Astrocyte (in vitro differentiated cells and primary cell): ENCODE data around the gene HNRNPC. TPM values are rescaled to one million over a fixed set of nuclear protein-coding genes. Genes with fewer than 3 reads are reported as not detected.

Source experiments
- DNase-seq: peaks from one replicate; pipeline ENCODE4 v3.0.0-alpha.2; 2010; ENCODE audit warnings: low read depth
- FAIRE-seq: peaks from 2 replicates; lab custom pipeline; 2011; peaks lifted over from hg19 to GRCh38; lab: Jason Lieb, UNC
- H2AFZ ChIP-seq: 2 replicates; pipeline ENCODE4 v1.6.0; 2012; ENCODE audit warnings: low read depth, low read length, inconsistent platforms
- H3K27ac ChIP-seq: 2 replicates; pipeline ENCODE4 v1.5.1; 2011; ENCODE audit warnings: low read depth, low read length, inconsistent platforms
- H3K27me3 ChIP-seq: 2 replicates; pipeline ENCODE4 v1.6.0; 2011; ENCODE audit warnings: low read length, inconsistent platforms; ENCODE audit not compliant: insufficient read depth
- H3K36me3 ChIP-seq: 2 replicates; pipeline ENCODE4 v1.5.1; 2011; ENCODE audit warnings: low read length, inconsistent platforms; ENCODE audit not compliant: insufficient read depth
- H3K4me1 ChIP-seq: 2 replicates; pipeline ENCODE4 v1.5.1; 2011; ENCODE audit warnings: low read length, inconsistent platforms; ENCODE audit not compliant: insufficient read depth
- H3K4me2 ChIP-seq: 2 replicates; pipeline ENCODE4 v1.6.0; 2012; ENCODE audit warnings: low read length, inconsistent platforms
- H3K4me3 ChIP-seq: 2 replicates; pipeline ENCODE4 v1.5.1; 2011; ENCODE audit warnings: low read depth, mild to moderate bottlenecking, low read length, inconsistent platforms; ENCODE audit not compliant: insufficient read depth
- H3K79me2 ChIP-seq: 2 replicates; pipeline ENCODE4 v1.6.0; 2012; ENCODE audit warnings: mild to moderate bottlenecking, low read length, inconsistent platforms; ENCODE audit not compliant: insufficient read depth
- H3K9ac ChIP-seq: 2 replicates; pipeline ENCODE4 v1.6.0; 2012; ENCODE audit warnings: mild to moderate bottlenecking, low read length, inconsistent platforms
- H3K9me3 ChIP-seq: 2 replicates; pipeline ENCODE4 v1.5.1; 2012; ENCODE audit warnings: low read depth, mild to moderate bottlenecking, low read length, inconsistent platforms; ENCODE audit not compliant: insufficient read depth
- H4K20me1 ChIP-seq: 2 replicates; pipeline ENCODE4 v1.6.0; 2012; ENCODE audit warnings: low read length, inconsistent platforms; ENCODE audit not compliant: insufficient read depth
- H3K27ac Mint-ChIP-seq: one replicate; pipeline ENCODE4 v1.8.0; 2021; ENCODE audit warnings: mild to moderate bottlenecking, mixed read lengths; ENCODE audit not compliant: unreplicated experiment
- H3K27me3 Mint-ChIP-seq: one replicate; pipeline ENCODE4 v1.8.0; 2021; ENCODE audit warnings: low read depth, mixed read lengths; ENCODE audit not compliant: unreplicated experiment
- H3K36me3 Mint-ChIP-seq: one replicate; pipeline ENCODE4 v1.8.0; 2021; ENCODE audit warnings: low read depth, mixed read lengths; ENCODE audit not compliant: unreplicated experiment
- H3K4me1 Mint-ChIP-seq: one replicate; pipeline ENCODE4 v1.8.0; 2021; ENCODE audit warnings: low read depth, mixed read lengths; ENCODE audit not compliant: unreplicated experiment
- H3K4me3 Mint-ChIP-seq: one replicate; pipeline ENCODE4 v1.8.0; 2021; ENCODE audit warnings: mild to moderate bottlenecking, moderate library complexity, mixed read lengths; ENCODE audit not compliant: unreplicated experiment
- H3K9me3 Mint-ChIP-seq: one replicate; pipeline ENCODE4 v1.8.0; 2021; ENCODE audit warnings: mild to moderate bottlenecking, mixed read lengths; ENCODE audit not compliant: unreplicated experiment
- EZH2 ChIP-seq: IDR thresholded peaks from 2 replicates; pipeline ENCODE4 v1.6.1; 2012; ENCODE audit warnings: mild to moderate bottlenecking, low read length, inconsistent platforms; ENCODE audit not compliant: insufficient read depth
- total RNA-seq: library from RNA; stranded (reverse); gene quantifications from 2 replicates; pipeline ENCODE4 v1.2.1, GENCODE V29; 2021
- TF ChIP-seq, protein P1 (sequence below): IDR thresholded peaks from 2 replicates; pipeline ENCODE4 v1.5.1; 2011; ENCODE audit warnings: low read depth, mild to moderate bottlenecking, inconsistent platforms, low read length, moderate library complexity; ENCODE audit not compliant: insufficient read depth

Gene HNRNPC
- total RNA-seq, 1 donor from 2014 or later, result 525 TPM

DNA sequence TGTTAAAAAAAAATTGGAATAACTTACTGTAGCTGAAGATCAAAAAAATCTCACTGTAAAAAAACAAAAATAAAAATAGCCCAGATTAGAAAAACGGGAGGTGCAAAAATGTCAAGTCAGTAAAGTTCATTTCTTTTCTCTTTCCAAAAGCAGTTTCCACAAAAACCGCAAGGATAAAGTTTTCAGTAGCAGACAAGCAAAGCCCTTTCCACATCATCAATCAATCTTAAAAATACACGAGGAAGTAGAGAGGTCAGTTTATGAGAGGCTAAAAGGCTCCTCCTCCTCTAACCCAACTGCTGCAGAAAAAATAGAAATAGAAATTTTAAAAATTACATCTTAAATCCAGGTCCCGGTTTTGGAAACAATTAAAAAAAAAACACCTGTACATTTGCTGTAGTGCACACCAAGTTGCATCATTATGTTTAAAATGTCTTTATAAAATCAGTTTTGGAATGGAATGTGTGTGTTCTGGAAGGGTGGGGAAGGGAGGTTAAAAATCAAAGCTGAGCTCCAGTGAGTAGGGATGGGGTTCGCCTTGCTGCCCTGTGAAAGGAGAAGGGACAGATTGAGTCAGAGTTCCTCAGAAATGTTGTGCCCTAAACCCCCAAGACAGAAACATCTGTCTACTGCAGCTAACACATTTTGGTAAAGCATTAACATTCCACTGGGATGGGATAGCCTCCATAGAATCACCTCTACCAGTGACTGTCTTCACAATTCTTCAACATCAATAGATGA lies 5.8 kb downstream of the HNRNPC start:
- H3K36me3 ChIP-seq, result peaks cover 58% of the 10 kb centered on the region
- peaks cover 45% of the 10 kb centered on the region for H3K4me1 Mint-ChIP-seq
- peaks cover 95% of the 10 kb centered on the region for H4K20me1 ChIP-seq
- H3K9me3 Mint-ChIP-seq, result no peaks in the 10 kb centered on the region
- DNase-seq, result peak; percentile 72
- TF ChIP-seq EZH2, result no peak
- TF ChIP-seq, protein P1, sequence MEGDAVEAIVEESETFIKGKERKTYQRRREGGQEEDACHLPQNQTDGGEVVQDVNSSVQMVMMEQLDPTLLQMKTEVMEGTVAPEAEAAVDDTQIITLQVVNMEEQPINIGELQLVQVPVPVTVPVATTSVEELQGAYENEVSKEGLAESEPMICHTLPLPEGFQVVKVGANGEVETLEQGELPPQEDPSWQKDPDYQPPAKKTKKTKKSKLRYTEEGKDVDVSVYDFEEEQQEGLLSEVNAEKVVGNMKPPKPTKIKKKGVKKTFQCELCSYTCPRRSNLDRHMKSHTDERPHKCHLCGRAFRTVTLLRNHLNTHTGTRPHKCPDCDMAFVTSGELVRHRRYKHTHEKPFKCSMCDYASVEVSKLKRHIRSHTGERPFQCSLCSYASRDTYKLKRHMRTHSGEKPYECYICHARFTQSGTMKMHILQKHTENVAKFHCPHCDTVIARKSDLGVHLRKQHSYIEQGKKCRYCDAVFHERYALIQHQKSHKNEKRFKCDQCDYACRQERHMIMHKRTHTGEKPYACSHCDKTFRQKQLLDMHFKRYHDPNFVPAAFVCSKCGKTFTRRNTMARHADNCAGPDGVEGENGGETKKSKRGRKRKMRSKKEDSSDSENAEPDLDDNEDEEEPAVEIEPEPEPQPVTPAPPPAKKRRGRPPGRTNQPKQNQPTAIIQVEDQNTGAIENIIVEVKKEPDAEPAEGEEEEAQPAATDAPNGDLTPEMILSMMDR, result no peak
- peaks cover 98% of the 10 kb centered on the region for H3K79me2 ChIP-seq
- peak overlapping the region; percentile 30 for H3K4me3 ChIP-seq
- no peak for FAIRE-seq
- H3K4me3 Mint-ChIP-seq, result peak overlapping the region; percentile 62
- H3K9ac ChIP-seq, result peak overlapping the region; percentile 64
- peak overlapping the region; percentile 75 for H3K27ac ChIP-seq
- no peaks in the 10 kb centered on the region for H3K27me3 ChIP-seq
- H3K4me1 ChIP-seq, result peaks cover 48% of the 10 kb centered on the region
- peak overlapping the region; percentile 88 for H3K27ac Mint-ChIP-seq
- H2AFZ ChIP-seq, result no peak overlapping the region
- peak overlapping the region; percentile 98 for H3K4me2 ChIP-seq
- no peaks in the 10 kb centered on the region for H3K9me3 ChIP-seq
- H3K27me3 Mint-ChIP-seq, result no peaks in the 10 kb centered on the region
- peaks cover 16% of the 10 kb centered on the region for H3K36me3 Mint-ChIP-seq

- Histone ChIP-seq H3K4me2 (peak overlapping the region; percentile 98), H3K36me3 (peaks cover 54% of the 10 kb centered on the region), H3K4me3 (no peak overlapping the region), H3K79me2 (peaks cover 98% of the 10 kb centered on the region), H3K4me1 (peaks cover 48% of the 10 kb centered on the region), H3K9ac (no peak overlapping the region), H3K9me3 (no peaks in the 10 kb centered on the region), H3K27ac (no peak overlapping the region), H4K20me1 (peaks cover 95% of the 10 kb centered on the region), H2AFZ (no peak overlapping the region), H3K27me3 (no peaks in the 10 kb centered on the region)
- no peak for FAIRE-seq
- Mint-ChIP-seq H3K4me3 (peak overlapping the region; percentile 62), H3K9me3 (no peaks in the 10 kb centered on the region), H3K27me3 (no peaks in the 10 kb centered on the region), H3K27ac (peak overlapping the region; percentile 73), H3K4me1 (peaks cover 52% of the 10 kb centered on the region), H3K36me3 (peaks cover 9% of the 10 kb centered on the region)
- no peak for TF ChIP-seq EZH2
- TF ChIP-seq, protein P1, result no peak
- no peak for DNase-seq
Observed at GRCh38 chr14:21262410-21262809, 6.8 kb downstream of the HNRNPC start.

- no peak overlapping the region for H3K4me2 ChIP-seq
- H3K36me3 Mint-ChIP-seq, result peaks cover 6% of the 10 kb centered on the region
Observed at GRCh38 chr14:21261824-21262223, 7.4 kb downstream of the HNRNPC start.

More at GRCh38 chr14:21261824-21262223, 7.4 kb downstream of the HNRNPC start:
- H3K27ac Mint-ChIP-seq, result no peak overlapping the region
- no peak for DNase-seq
- peaks cover 56% of the 10 kb centered on the region for H3K36me3 ChIP-seq
- H3K27me3 ChIP-seq, result no peaks in the 10 kb centered on the region
- no peaks in the 10 kb centered on the region for H3K9me3 ChIP-seq
- peaks cover 98% of the 10 kb centered on the region for H3K79me2 ChIP-seq
- peaks cover 56% of the 10 kb centered on the region for H3K4me1 Mint-ChIP-seq
- H3K27ac ChIP-seq, result no peak overlapping the region
- no peak overlapping the region for H3K9ac ChIP-seq
- no peak overlapping the region for H3K4me3 ChIP-seq
- H3K4me1 ChIP-seq, result peaks cover 52% of the 10 kb centered on the region
- TF ChIP-seq, protein P1, result no peak
- TF ChIP-seq EZH2, result no peak
- peak overlapping the region; percentile 51 for H3K4me3 Mint-ChIP-seq
- H2AFZ ChIP-seq, result no peak overlapping the region
- FAIRE-seq, result no peak
- no peaks in the 10 kb centered on the region for H3K27me3 Mint-ChIP-seq
- H4K20me1 ChIP-seq, result peaks cover 95% of the 10 kb centered on the region
- H3K9me3 Mint-ChIP-seq, result no peaks in the 10 kb centered on the region
